GM12801 (cell line): ENCODE results near the gene ITGB7.

Experiments
- CTCF ChIP-seq: IDR thresholded peaks from one replicate; pipeline ENCODE4 v1.5.1; 2011; ENCODE audit warnings: control low read depth; ENCODE audit not compliant: insufficient read length; ENCODE audit errors: extremely low read depth

Gene ITGB7

GRCh38 chr12:53176750-53177149 lies 30.3 kb downstream of the ITGB7 start:
- TF ChIP-seq CTCF: no peak

GRCh38 chr12:53174881-53175491 lies 32.1 kb downstream of the ITGB7 start:
- no peak for TF ChIP-seq CTCF

- TF ChIP-seq CTCF: no peak
Observed at GRCh38 chr12:53173085-53173715, 33.9 kb downstream of the ITGB7 start.

GRCh38 chr12:53172352-53172751 lies 34.7 kb downstream of the ITGB7 start:
- no peak for TF ChIP-seq CTCF

GRCh38 chr12:53171725-53172329 lies 35.2 kb downstream of the ITGB7 start:
- no peak for TF ChIP-seq CTCF

GRCh38 chr12:53170876-53171724 lies 36.0 kb downstream of the ITGB7 start:
- TF ChIP-seq CTCF: no peak

GRCh38 chr12:53170215-53170614 lies 36.8 kb downstream of the ITGB7 start:
- no peak for TF ChIP-seq CTCF
